Measurements from ENCODE around the gene PSEN2.
"Not testable (repeated sequence)": the region's sequence is repeated elsewhere in the genome, so short reads cannot be mapped to it uniquely, and the experiment has no call there.

The PSEN2 gene

GRCh38 chr1:226838456-226838855 is 32.0 kb upstream of the PSEN2 start:
- DNase-seq = no peak
- TF ChIP-seq GATA1 (IDR thresholded peaks at IDR 0.05; ENCODE audit: low read depth, low read length) = no peak
- TF ChIP-seq POLR2A (IDR thresholded peaks at IDR 0.05; ENCODE audit: low read length) = no peak

- no peak for DNase-seq
- TF ChIP-seq GATA1 (IDR thresholded peaks at IDR 0.05; ENCODE audit: low read depth, low read length) = no peak
- no peak for TF ChIP-seq POLR2A (IDR thresholded peaks at IDR 0.05; ENCODE audit: low read length)
These were observed 24.8 kb upstream of the PSEN2 start for GRCh38 chr1:226845624-226846023.

GRCh38 chr1:226846786-226847185 is 23.6 kb upstream of the PSEN2 start:
- DNase-seq = no peak
- TF ChIP-seq POLR2A (IDR thresholded peaks at IDR 0.05; ENCODE audit: low read length) = no peak
- no peak for TF ChIP-seq GATA1 (IDR thresholded peaks at IDR 0.05; ENCODE audit: low read depth, low read length)

- not testable (repeated sequence) for DNase-seq
These were observed 15.9 kb upstream of the PSEN2 start for GRCh38 chr1:226854548-226854947.

- no peak for DNase-seq
- no peak for TF ChIP-seq POLR2A (IDR thresholded peaks at IDR 0.05; ENCODE audit: low read length)
- no peak for TF ChIP-seq GATA1 (IDR thresholded peaks at IDR 0.05; ENCODE audit: low read depth, low read length)
These were observed 7.5 kb upstream of the PSEN2 start for GRCh38 chr1:226862890-226863289.

- TF ChIP-seq POLR2A (IDR thresholded peaks at IDR 0.05; ENCODE audit: low read length) (no peak), GATA1 (IDR thresholded peaks at IDR 0.05; ENCODE audit: low read depth, low read length) (no peak)
These were observed 7.0 kb upstream of the PSEN2 start for GRCh38 chr1:226863446-226863845.

GRCh38 chr1:226864311-226864710 is 6.1 kb upstream of the PSEN2 start:
- TF ChIP-seq GATA1 (IDR thresholded peaks at IDR 0.05; ENCODE audit: low read depth, low read length) = no peak
- no peak for TF ChIP-seq POLR2A (IDR thresholded peaks at IDR 0.05; ENCODE audit: low read length)
- no peak for DNase-seq

More at GRCh38 chr1:226863446-226863845, 7.0 kb upstream of the PSEN2 start:
- no peak for DNase-seq

- DNase-seq = no peak
- no peak for TF ChIP-seq POLR2A (IDR thresholded peaks at IDR 0.05; ENCODE audit: low read length)
- TF ChIP-seq GATA1 (IDR thresholded peaks at IDR 0.05; ENCODE audit: low read depth, low read length) = no peak
These were observed 4.8 kb upstream of the PSEN2 start for GRCh38 chr1:226865590-226865989.

GRCh38 chr1:226867461-226868054 is 2.9 kb upstream of the PSEN2 start:
- no peak for DNase-seq
- TF ChIP-seq POLR2A (IDR thresholded peaks at IDR 0.05; ENCODE audit: low read length) (no peak), GATA1 (IDR thresholded peaks at IDR 0.05; ENCODE audit: low read depth, low read length) (no peak)

- TF ChIP-seq POLR2A (IDR thresholded peaks at IDR 0.05; ENCODE audit: low read length) (no peak), GATA1 (IDR thresholded peaks at IDR 0.05; ENCODE audit: low read depth, low read length) (no peak)
- no peak for DNase-seq
These were observed 1.7 kb upstream of the PSEN2 start for GRCh38 chr1:226868726-226869125.

- TF ChIP-seq GATA1 (IDR thresholded peaks at IDR 0.05; ENCODE audit: low read depth, low read length) = no peak
- no peak for DNase-seq
These were observed 403 bp upstream of the PSEN2 start for GRCh38 chr1:226870026-226870400.

- TF ChIP-seq GATA1 (IDR thresholded peaks at IDR 0.05; ENCODE audit: low read depth, low read length) (no peak), POLR2A (IDR thresholded peaks at IDR 0.05; ENCODE audit: low read length) (no peak)
- DNase-seq = no peak
These were observed 1.4 kb downstream of the PSEN2 start for GRCh38 chr1:226871636-226872327.

GRCh38 chr1:226872437-226872836 is 2.0 kb downstream of the PSEN2 start:
- TF ChIP-seq GATA1 (IDR thresholded peaks at IDR 0.05; ENCODE audit: low read depth, low read length) = no peak
- no peak for TF ChIP-seq POLR2A (IDR thresholded peaks at IDR 0.05; ENCODE audit: low read length)
- DNase-seq = no peak

GRCh38 chr1:226873771-226874578 is 3.6 kb downstream of the PSEN2 start:
- no peak for DNase-seq
- no peak for TF ChIP-seq GATA1 (IDR thresholded peaks at IDR 0.05; ENCODE audit: low read depth, low read length)

Measured in erythroblast (primary cell).